Loucy (cell line): ENCODE results near the gene STIL.
"Not testable (repeated sequence)": the region's sequence is repeated elsewhere in the genome, so short reads cannot be mapped to it uniquely, and the experiment has no call there.

ENCODE experiments used
- H2AFZ ChIP-seq: fragments of 200-600 bp; sonication (generic); 2 replicates; pipeline ENCODE4 v1.6.0; 2016; ENCODE audit warnings: antibody characterized with exemption, mild to moderate bottlenecking, low read length, moderate library complexity
- H3F3A ChIP-seq: fragments of 200-600 bp; 2 replicates; pipeline ENCODE4 v1.6.0; 2016; ENCODE audit warnings: antibody characterized with exemption, low read depth, mild to moderate bottlenecking
- H3K27me3 ChIP-seq: fragments of 200-600 bp; sonication (generic); 2 replicates; pipeline ENCODE4 v1.6.1; 2014; ENCODE audit warnings: low read length, mild to moderate bottlenecking; ENCODE audit not compliant: insufficient read depth, poor library complexity, severe bottlenecking
- H3K36me3 ChIP-seq: fragments of 200-600 bp; sonication (generic); 2 replicates; pipeline ENCODE4 v1.6.1; 2016; ENCODE audit warnings: low read length; ENCODE audit not compliant: insufficient read depth
- H3K4me1 ChIP-seq: fragments of 200-600 bp; sonication (generic); 2 replicates; pipeline ENCODE4 v1.5.1; 2014; ENCODE audit warnings: low read length, mild to moderate bottlenecking; ENCODE audit not compliant: insufficient read depth, poor library complexity, severe bottlenecking
- H3K4me2 ChIP-seq: fragments of 200-600 bp; sonication (generic); 2 replicates; pipeline ENCODE4 v1.6.0; 2014; ENCODE audit warnings: antibody characterized with exemption, low read length, low read depth, mild to moderate bottlenecking; ENCODE audit not compliant: poor library complexity, severe bottlenecking
- H3K4me3 ChIP-seq: fragments of 200-600 bp; sonication (generic); 2 replicates; pipeline ENCODE4 v1.5.1; 2014; ENCODE audit warnings: low read length, mild to moderate bottlenecking, mixed read lengths; ENCODE audit not compliant: poor library complexity, severe bottlenecking
- H3K79me2 ChIP-seq: fragments of 200-600 bp; sonication (generic); 2 replicates; pipeline ENCODE4 v1.6.1; 2014; ENCODE audit warnings: low read length; ENCODE audit not compliant: insufficient read depth
- H3K9ac ChIP-seq: fragments of 200-600 bp; sonication (generic); 2 replicates; pipeline ENCODE4 v1.6.0; 2014; ENCODE audit warnings: mild to moderate bottlenecking, low read depth, low read length, moderate library complexity; ENCODE audit not compliant: poor library complexity, severe bottlenecking
- H3K9me2 ChIP-seq: fragments of 200-600 bp; sonication (generic); replicated peaks from 2 replicates; pipeline ENCODE4 v1.6.1; 2016; ENCODE audit warnings: low read depth, low read length, mixed read lengths
- H3K9me3 ChIP-seq: fragments of 200-600 bp; sonication (generic); 2 replicates; pipeline ENCODE4 v1.6.1; 2014; ENCODE audit warnings: mild to moderate bottlenecking, antibody characterized with exemption, low read length, low read depth; ENCODE audit not compliant: insufficient read depth
- H4K20me1 ChIP-seq: fragments of 200-600 bp; sonication (generic); 2 replicates; pipeline ENCODE4 v1.6.0; 2014; ENCODE audit warnings: antibody characterized with exemption, low read length, mild to moderate bottlenecking; ENCODE audit not compliant: insufficient read depth, poor library complexity, severe bottlenecking
- CTCF ChIP-seq: fragments of 200-600 bp; sonication (generic); conservative IDR thresholded peaks from 2 replicates; pipeline ENCODE4 v1.5.1; 2014; ENCODE audit warnings: mild to moderate bottlenecking, antibody characterized with exemption, low read length
- EZH2phosphoT487 ChIP-seq: fragments of 200-600 bp; IDR thresholded peaks from 2 replicates; pipeline ENCODE4 v1.6.1; 2018; ENCODE audit warnings: antibody characterized with exemption, mild to moderate bottlenecking, moderate library complexity, borderline replicate concordance

STIL gene

GRCh38 chr1:47295579-47295978 lies 18.4 kb downstream of the STIL start:
- Histone ChIP-seq H3F3A (no peaks in the 10 kb centered on the region), H2AFZ (no peak overlapping the region), H3K9ac (no peak overlapping the region), H3K27me3 (no peaks in the 10 kb centered on the region), H3K9me3 (no peaks in the 10 kb centered on the region), H3K79me2 (0 out of 2 replicates have a peak, but pooled peaks cover 3% of the 10 kb centered on the region), H3K36me3 (peaks cover 67% of the 10 kb centered on the region), H3K9me2 (no peaks in the 10 kb centered on the region), H4K20me1 (no peaks in the 10 kb centered on the region), H3K4me2 (no peak overlapping the region), H3K4me1 (no peaks in the 10 kb centered on the region), H3K4me3 (no peak overlapping the region)
- no peak for TF ChIP-seq CTCF
- no peak for TF ChIP-seq EZH2phosphoT487

GRCh38 chr1:47294863-47295262 lies 19.1 kb downstream of the STIL start:
- not testable (repeated sequence) for H3K9ac ChIP-seq, H4K20me1 ChIP-seq, H3F3A ChIP-seq, H3K27me3 ChIP-seq, H3K4me1 ChIP-seq, H3K9me2 ChIP-seq, H3K4me2 ChIP-seq, H2AFZ ChIP-seq, H3K79me2 ChIP-seq, H3K9me3 ChIP-seq, H3K4me3 ChIP-seq
- H3K36me3 ChIP-seq: peaks cover 62% of the 10 kb centered on the region

GRCh38 chr1:47288116-47288515 lies 25.8 kb downstream of the STIL start:
- H3K27me3 ChIP-seq, H3K4me2 ChIP-seq, H3F3A ChIP-seq, H3K9me2 ChIP-seq, H3K4me3 ChIP-seq, H3K79me2 ChIP-seq, H2AFZ ChIP-seq, H3K9ac ChIP-seq, H4K20me1 ChIP-seq, H3K4me1 ChIP-seq, H3K9me3 ChIP-seq: not testable (repeated sequence)
- H3K36me3 ChIP-seq: peaks cover 71% of the 10 kb centered on the region

- no peak overlapping the region for H2AFZ ChIP-seq
- H3K9me3 ChIP-seq: no peaks in the 10 kb centered on the region
- H3K27me3 ChIP-seq: no peaks in the 10 kb centered on the region
- TF ChIP-seq CTCF: no peak
- TF ChIP-seq EZH2phosphoT487: no peak
- no peak overlapping the region for H3K4me3 ChIP-seq
- H3K36me3 ChIP-seq: peaks cover 75% of the 10 kb centered on the region
- H3K4me1 ChIP-seq: no peaks in the 10 kb centered on the region
- H3K79me2 ChIP-seq: peaks cover 31% of the 10 kb centered on the region; the same call in 1 of the 2 replicates
- no peaks in the 10 kb centered on the region for H3F3A ChIP-seq
- H4K20me1 ChIP-seq: peaks cover 5% of the 10 kb centered on the region
- H3K4me2 ChIP-seq: no peak overlapping the region
- H3K9ac ChIP-seq: no peak overlapping the region
- no peaks in the 10 kb centered on the region for H3K9me2 ChIP-seq
Measured at GRCh38 chr1:47280142-47280541, 33.8 kb downstream of the STIL start.
